Measurements from ENCODE around the gene FXYD5.

GRCh38 chr19:35127871-35128270 lies 26.7 kb upstream of the FXYD5 start:
- TF ChIP-seq FOXP2 (optimal IDR thresholded peaks at IDR 0.05; ENCODE audit: borderline replicate concordance, extremely low read depth, extremely low read length, insufficient read depth) (no peak), POLR2AphosphoS5 (IDR thresholded peaks at IDR 0.05; ENCODE audit: low read depth, low read length) (no peak), REST (IDR thresholded peaks at IDR 0.05; ENCODE audit: insufficient read depth in 1 of 2, low read depth in 2 of 2, low read length in 2 of 2) (no peak), TAF1 (IDR thresholded peaks at IDR 0.05; ENCODE audit: borderline replicate concordance, insufficient read depth, low read length) (no peak), SIN3A (IDR thresholded peaks at IDR 0.05; ENCODE audit: borderline replicate concordance, insufficient read depth, low read length) (no peak)

Measured in PFSK-1 (cell line).